ENCODE data around the gene CAMK2D.

GRCh38 chr4:113701169-113701568 is 60.4 kb downstream of the CAMK2D start:
- TF ChIP-seq POLR2A (IDR thresholded peaks at IDR 0.05) = no peak
- TF ChIP-seq CTCF (IDR thresholded peaks at IDR 0.05) = no peak
- no peak for TF ChIP-seq EP300 (IDR thresholded peaks at IDR 0.05)
- TF ChIP-seq POLR2AphosphoS5 (IDR thresholded peaks at IDR 0.05) = no peak

Data from stomach (tissue), 4 donors.